K562 (cell line): ENCODE data around the gene IDH2. TPM values are rescaled to one million over a fixed set of nuclear protein-coding genes. Genes with fewer than 3 reads are reported as not detected.

Experiments
- CAMTA2 ChIP-seq: fragments of 250-450 bp; sonication (Bioruptor Pico); conservative IDR thresholded peaks from 2 replicates; pipeline ENCODE4 v1.5.1; 2022
- CSDE1 ChIP-seq, 2 experiments: fragments of 450-650 bp; IDR thresholded peaks; 2 replicates each; pipeline ENCODE4 v1.6.1; 2016; ENCODE audit warnings: mild to moderate bottlenecking in 1 of 2
- ELF2 ChIP-seq: fragments of 250-450 bp; sonication (Bioruptor Pico); IDR thresholded peaks from 2 replicates; pipeline ENCODE4 v1.5.0; 2021; ENCODE audit warnings: mild to moderate bottlenecking
- EZH2 ChIP-seq: IDR thresholded peaks from 2 replicates; pipeline ENCODE4 v1.6.1; 2012; ENCODE audit warnings: low read depth, mild to moderate bottlenecking, inconsistent platforms, low read length, borderline replicate concordance
- GATAD2B ChIP-seq: fragments of 450-650 bp; IDR thresholded peaks from 2 replicates; pipeline ENCODE4 v1.6.1; 2017; ENCODE audit warnings: mild to moderate bottlenecking, borderline replicate concordance
- GMEB1 ChIP-seq: fragments of 250-450 bp; sonication (Bioruptor Pico); IDR thresholded peaks from 2 replicates; pipeline ENCODE4 v1.4.0; 2020; ENCODE audit warnings: mild to moderate bottlenecking
- HOMEZ ChIP-seq: fragments of 250-450 bp; sonication (Bioruptor Pico); IDR thresholded peaks from 2 replicates; pipeline ENCODE4 v1.4.0; 2020; ENCODE audit warnings: mild to moderate bottlenecking, moderate library complexity
- KLF6 ChIP-seq: fragments of 250-450 bp; sonication (Bioruptor Pico); IDR thresholded peaks from 2 replicates; pipeline ENCODE4 v1.4.0; 2020; ENCODE audit warnings: mild to moderate bottlenecking, moderate library complexity, borderline replicate concordance
- MCM3 ChIP-seq: fragments of 450-650 bp; IDR thresholded peaks from 2 replicates; pipeline ENCODE4 v1.6.1; 2016
- MEIS2 ChIP-seq: fragments of 450-650 bp; IDR thresholded peaks from 2 replicates; pipeline ENCODE4 v1.6.1; 2014; ENCODE audit warnings: mild to moderate bottlenecking; ENCODE audit not compliant: partially characterized antibody
- MTA2 ChIP-seq: fragments of 450-650 bp; IDR thresholded peaks from 2 replicates; pipeline ENCODE4 v1.6.1; 2016; ENCODE audit warnings: low read depth
- NFIC ChIP-seq: fragments of 450-650 bp; IDR thresholded peaks from 2 replicates; pipeline ENCODE4 v1.6.1; 2017; ENCODE audit warnings: mild to moderate bottlenecking, inconsistent platforms
- NR0B1 ChIP-seq: fragments of 450-650 bp; IDR thresholded peaks from one replicate; pipeline ENCODE4 v1.6.1; 2018; ENCODE audit warnings: mild to moderate bottlenecking, moderate library complexity; ENCODE audit not compliant: partially characterized antibody
- PRMT5 ChIP-seq: sonication (generic); formaldehyde crosslinking; IDR thresholded peaks from 2 replicates; pipeline ENCODE4 v1.5.0; 2020; ENCODE audit warnings: missing genetic modification reagents
- RUNX1 ChIP-seq: sonication (generic); IDR thresholded peaks from 2 replicates; pipeline ENCODE4 v1.6.1; 2016; ENCODE audit warnings: antibody characterized with exemption, low read depth
- TCF15 ChIP-seq: fragments of 250-450 bp; sonication (Bioruptor Pico); IDR thresholded peaks from 2 replicates; pipeline ENCODE4 v1.8.0; 2022; ENCODE audit warnings: moderate library complexity, mild to moderate bottlenecking, inconsistent platforms
- VEZF1 ChIP-seq: fragments of 200-800 bp; sonication (Bioruptor generic); IDR thresholded peaks from 2 replicates; pipeline ENCODE4 v1.6.1; 2017; ENCODE audit warnings: missing genetic modification characterization, missing compliant biosample characterization
- ZC3H11A ChIP-seq: IDR thresholded peaks from 2 replicates; pipeline ENCODE4 v1.6.1; 2012; ENCODE audit warnings: low read depth, low read length, improper control_type of control experiment
- ZNF239 ChIP-seq: fragments of 250-450 bp; sonication (Bioruptor Pico); IDR thresholded peaks from 2 replicates; pipeline ENCODE4 v1.4.0; 2020; ENCODE audit warnings: mild to moderate bottlenecking
- ZNF354B ChIP-seq: fragments of 250-450 bp; sonication (Bioruptor Pico); IDR thresholded peaks from 2 replicates; pipeline ENCODE4 v1.4.0; 2020
- ZNF740 ChIP-seq, 3 experiments: fragments of 200-800 bp in 1 of 3; sonication (Bioruptor generic) in 1 of 3; sonication (generic) in 1 of 3; formaldehyde crosslinking in 1 of 3; IDR thresholded peaks; 2 replicates each; pipeline versions ENCODE4 v1.6.1 to v1.8.0; 2016 to 2022; ENCODE audit warnings: mild to moderate bottlenecking in 2 of 3, missing compliant biosample characterization in 2 of 3, missing genetic modification characterization in 2 of 3, missing genetic modification reagents in 1 of 3
- polyA plus RNA-seq, 8 experiments: library from polyadenylated mRNA; depleted of rRNA in 4 of 8; stranded (reverse) in 5 of 8; unstranded in 3 of 8; fragments of >200 nt; fragmentation: Nextera tagmentation in 2 of 8; fragmentation: Illumina TruSeq in 1 of 8; extraction: Ambion mirVana in 2 of 8; extraction: Trizol in 1 of 8; gene quantifications; 2 replicates each; pipeline versions ENCODE4 v1.2.1 to v1.2.3, GENCODE V29; 2011 to 2014; ENCODE audit warnings: inconsistent platforms in 1 of 8, missing spikeins in 1 of 8
- total RNA-seq, 7 experiments: library from RNA; depleted of rRNA in 6 of 7; stranded (reverse); fragments of >200 nt in 6 of 7; fragmentation: Illumina TruSeq in 2 of 7; extraction: Trizol in 2 of 7; gene quantifications; 2 replicates each; pipeline versions ENCODE4 v1.2.1 to v1.2.3, GENCODE V29; 2011 to 2021; ENCODE audit warnings: low replicate concordance in 1 of 7

The IDH2 gene
- total and polyA plus RNA-seq, 9 of the 15 experiments (the other 6 are each of a cell fraction or from before 2014, with no cell fraction given): 0.70 to 99.9 (median 59.2) TPM

GRCh38 chr15:90063770-90064247, 38.5 kb downstream of the IDH2 start (continued):
- no peak for TF ChIP-seq MTA2
- TF ChIP-seq GATAD2B: no peak
- TF ChIP-seq ZNF740 (CRISPR knock-in tag; IDR thresholded peaks at IDR 0.05): peak; percentile 90
- TF ChIP-seq ZNF740 (tag; IDR thresholded peaks at IDR 0.05): no peak
- no peak for TF ChIP-seq ZNF239
- no peak for TF ChIP-seq MEIS2
- no peak for TF ChIP-seq ZNF354B (CRISPR knock-in tag)
- TF ChIP-seq GMEB1 (CRISPR knock-in tag): no peak
- TF ChIP-seq VEZF1 (CRISPR knock-in tag): 0 out of 2 replicates have a peak, but pooled peaks have one; percentile 22
- no peak for TF ChIP-seq NFIC
- no peak for TF ChIP-seq HOMEZ
- no peak for TF ChIP-seq PRMT5 (CRISPR knock-in tag)
- TF ChIP-seq KLF6 (CRISPR knock-in tag): no peak
- TF ChIP-seq CSDE1 (IDR thresholded peaks at IDR 0.05): no peak
- no peak for TF ChIP-seq TCF15
- TF ChIP-seq EZH2: no peak
- no peak for TF ChIP-seq CAMTA2 (CRISPR knock-in tag)
- TF ChIP-seq ELF2 (CRISPR knock-in tag): no peak
- no peak for TF ChIP-seq ZC3H11A
- TF ChIP-seq NR0B1: no peak
- no peak for TF ChIP-seq MCM3
- no peak for TF ChIP-seq RUNX1
